Endothelial cell of umbilical vein (primary cell): ENCODE data around the gene NAV3. TPM values are rescaled to one million over a fixed set of nuclear protein-coding genes. Genes with fewer than 3 reads are reported as not detected.

ENCODE experiments used
- BruUV-seq: library from RNA; stranded (reverse); fragments of 400-500 nt; replicated peaks from 2 replicates; lab custom pipeline; 2021; lab: Mats Ljungman, UMichigan
- CTCF ChIA-PET: fragments of 300-600, 350-600 bp; sonication (Branson Sonifier 250); formaldehyde crosslinking; loops from one replicate; lab custom pipeline; 2021; ENCODE audit warnings: antibody characterized with exemption, inconsistent platforms; lab: Charles Lee
- POLR2A ChIA-PET: fragments of 300-600, 350-600 bp; sonication (Branson Sonifier 250); formaldehyde crosslinking; loops from one replicate; lab custom pipeline; 2021; ENCODE audit warnings: antibody characterized with exemption, inconsistent platforms; lab: Charles Lee
- DNase-seq: peaks from one replicate; pipeline ENCODE4 v3.0.0-alpha.2; 2011; ENCODE audit warnings: low read depth, low spot score
- FAIRE-seq: peaks from 2 replicates; lab custom pipeline; 2011; peaks lifted over from hg19 to GRCh38; lab: Jason Lieb, UNC
- H2AFZ ChIP-seq: 2 replicates; pipeline ENCODE4 v1.6.0; 2012; ENCODE audit warnings: low read depth, low read length, control low read depth, inconsistent platforms
- H3K27ac ChIP-seq: 2 replicates; pipeline ENCODE4 v1.5.1; 2011; ENCODE audit warnings: low read depth, mild to moderate bottlenecking, control low read depth, low read length, moderate library complexity; ENCODE audit not compliant: insufficient read depth
- H3K27me3 ChIP-seq, 2 experiments: 2 replicates each; pipeline versions ENCODE4 v1.6.0 to v1.6.1; 2011; ENCODE audit warnings: low read length in 2 of 2, mixed read lengths in 1 of 2; ENCODE audit not compliant: control insufficient read depth in 2 of 2, insufficient read depth in 2 of 2
- H3K36me3 ChIP-seq, 2 experiments: 2 replicates in 1 of 2; 3 replicates in 1 of 2; pipeline ENCODE4 v1.5.1; 2011; ENCODE audit warnings: low read length in 2 of 2, mild to moderate bottlenecking in 1 of 2, moderate library complexity in 1 of 2; ENCODE audit not compliant: control insufficient read depth in 2 of 2, insufficient read depth in 2 of 2; ENCODE audit errors: extremely low read depth in 1 of 2
- H3K4me1 ChIP-seq: 3 replicates; pipeline ENCODE4 v1.5.1; 2011; ENCODE audit warnings: mild to moderate bottlenecking, low read length; ENCODE audit not compliant: control insufficient read depth, insufficient read depth; ENCODE audit errors: extremely low read depth
- H3K4me2 ChIP-seq: 2 replicates; pipeline ENCODE4 v1.6.1; 2011; ENCODE audit warnings: low read length, control low read depth, mixed read lengths; ENCODE audit not compliant: insufficient read depth
- H3K4me3 ChIP-seq, 3 experiments: fragments of 200-600 bp in 1 of 3; sonication (generic), shearing (Covaris generic) in 1 of 3; replicated peaks in 1 of 3; 2 replicates each; pipeline ENCODE4 v1.5.1; 2011 to 2016; ENCODE audit warnings: control low read depth in 3 of 3, low read length in 3 of 3, mild to moderate bottlenecking in 2 of 3, inconsistent platforms in 1 of 3, low read depth in 1 of 3, moderate library complexity in 1 of 3; ENCODE audit not compliant: insufficient read depth in 1 of 3
- H3K79me2 ChIP-seq: 2 replicates; pipeline ENCODE4 v1.6.0; 2012; ENCODE audit warnings: low read length, inconsistent platforms; ENCODE audit not compliant: control insufficient read depth, insufficient read depth
- H3K9ac ChIP-seq: replicated peaks from 2 replicates; pipeline ENCODE3; 2011; ENCODE audit warnings: low read length, control low read depth; ENCODE audit not compliant: insufficient read depth; ENCODE audit errors: extremely low read depth
- H3K9me1 ChIP-seq: replicated peaks from 3 replicates; pipeline ENCODE4 v1.6.0; 2011; ENCODE audit warnings: mild to moderate bottlenecking, low read length; ENCODE audit not compliant: control insufficient read depth, insufficient read depth; ENCODE audit errors: extremely low read depth
- H3K9me3 ChIP-seq: replicated peaks from 2 replicates; pipeline ENCODE4 v1.5.1; 2012; ENCODE audit warnings: low read length, inconsistent platforms; ENCODE audit not compliant: control insufficient read depth, insufficient read depth
- H4K20me1 ChIP-seq: replicated peaks from 2 replicates; pipeline ENCODE3; 2011; ENCODE audit warnings: mild to moderate bottlenecking, low read length; ENCODE audit not compliant: control insufficient read depth, insufficient read depth; ENCODE audit errors: extremely low read depth
- CTCF ChIP-seq, 2 donors: IDR thresholded peaks; 1 replicate in 1 of 2; 2 replicates in 1 of 2; pipeline ENCODE4 v1.5.1; 2011; ENCODE audit warnings: low read length in 2 of 2, mild to moderate bottlenecking in 2 of 2, moderate library complexity in 2 of 2, control low read depth in 1 of 2, inconsistent platforms in 1 of 2, low read depth in 1 of 2; ENCODE audit not compliant: insufficient read depth in 1 of 2; ENCODE audit errors: extremely low read depth in 1 of 2
- EZH2 ChIP-seq: IDR thresholded peaks from 2 replicates; pipeline ENCODE4 v1.6.1; 2012; ENCODE audit warnings: borderline replicate concordance, low read depth, mild to moderate bottlenecking, moderate library complexity, low read length, inconsistent platforms; ENCODE audit not compliant: severe bottlenecking
- FOS ChIP-seq: IDR thresholded peaks from 2 replicates; pipeline ENCODE4 v1.6.1; 2011; ENCODE audit warnings: mild to moderate bottlenecking, low read length, moderate library complexity, borderline replicate concordance; ENCODE audit not compliant: insufficient read depth
- GATA2 ChIP-seq: IDR thresholded peaks from 2 replicates; pipeline ENCODE4 v1.7.0; 2011; ENCODE audit warnings: low read depth, mild to moderate bottlenecking, moderate library complexity, mixed read lengths, low read length; ENCODE audit not compliant: insufficient read length, insufficient read depth
- JUN ChIP-seq: IDR thresholded peaks from 2 replicates; pipeline ENCODE4 v1.6.1; 2011; ENCODE audit warnings: borderline replicate concordance, low read depth; ENCODE audit not compliant: insufficient read length, insufficient read depth
- MYC ChIP-seq: IDR thresholded peaks from one replicate; pipeline ENCODE4 v1.6.1; 2011; ENCODE audit warnings: mild to moderate bottlenecking, low read depth, low read length
- POLR2A ChIP-seq: IDR thresholded peaks from 2 replicates; pipeline ENCODE4 v1.6.1; 2012; ENCODE audit warnings: low read depth, mild to moderate bottlenecking, control low read depth, low read length
- POLR2AphosphoS5 ChIP-seq: IDR thresholded peaks from 2 replicates; pipeline ENCODE4 v1.6.1; 2012; ENCODE audit warnings: low read depth, mild to moderate bottlenecking, control low read depth, low read length, moderate library complexity; ENCODE audit not compliant: insufficient read depth
- dilution Hi-C: fragments of 300-500 bp; cut with MboI; formaldehyde crosslinking; loops from one replicate; pipeline ENCODE4 v1.15.0; 2019; ENCODE audit warnings: low sequenced_read_pairs; ENCODE audit not compliant: extremely low pct_ligation_motif_present
- intact Hi-C: fragments of 100-400 bp; cut with micrococcal nuclease; formaldehyde crosslinking; loops from one replicate; pipeline ENCODE4 v1.10.0; 2022
- polyA plus RNA-seq, 4 experiments: library from polyadenylated mRNA; depleted of rRNA in 3 of 4; stranded (reverse) in 3 of 4; unstranded in 1 of 4; fragments of >200 nt; gene quantifications; 2 replicates each; pipeline versions ENCODE4 v1.2.1 to v1.2.3, GENCODE V29; 2011 to 2012; ENCODE audit warnings: missing spikeins in 1 of 4
- total RNA-seq: library from RNA; stranded (reverse); gene quantifications from 2 replicates; pipeline ENCODE4 v1.2.3, GENCODE V29; 2021
- TF ChIP-seq, protein P1 (sequence below): IDR thresholded peaks from 2 replicates; pipeline ENCODE4 v1.6.1; 2011; ENCODE audit not compliant: insufficient read depth, insufficient read length

NAV3 gene
- total and polyA plus RNA-seq, 2 donors (not counting 3 experiments of a cell fraction or from before 2014, with no cell fraction given): 6.7 to 40.1 TPM

GRCh38 chr12:77808534-77808933 lies 22.2 kb upstream of the NAV3 start:
- no peaks in the 10 kb centered on the region for H4K20me1 ChIP-seq
- BruUV-seq: no TSS peak

More at GRCh38 chr12:77808534-77808933, 22.2 kb upstream of the NAV3 start:
- intact Hi-C loops: no loop called here
- no peak overlapping the region for H3K27ac ChIP-seq
- ChIA-PET CTCF (interaction anchor here (0.7 to 1.9 kb wide), 3 partner anchors 19 to 117 kb away, joined by 3 to 8 read pairs (median 4); no protein-coding TSS in a partner anchor), POLR2A (no interaction called here)
- H3K4me2 ChIP-seq: no peak overlapping the region
- H3K4me3 ChIP-seq: no peak overlapping the region
- no peaks in the 10 kb centered on the region for H3K79me2 ChIP-seq
- no peaks in the 10 kb centered on the region for H3K36me3 ChIP-seq
- no peaks in the 10 kb centered on the region for H3K27me3 ChIP-seq
- DNase-seq (no peak), FAIRE-seq (no peak)
- no peaks in the 10 kb centered on the region for H3K9me3 ChIP-seq
- no peaks in the 10 kb centered on the region for H3K4me1 ChIP-seq
- dilution Hi-C loops: no loop called here
- no peak overlapping the region for H2AFZ ChIP-seq
- TF ChIP-seq POLR2AphosphoS5 (no peak), EZH2 (no peak), POLR2A (no peak), GATA2 (no peak), JUN (no peak), FOS (no peak), MYC (no peak), CTCF (IDR thresholded peaks at IDR 0.05; ENCODE audit: extremely low read depth in 1 of 2, insufficient read depth in 1 of 2, low read depth in 1 of 2, low read length in 2 of 2) (no peak)
- TF ChIP-seq, protein P1, sequence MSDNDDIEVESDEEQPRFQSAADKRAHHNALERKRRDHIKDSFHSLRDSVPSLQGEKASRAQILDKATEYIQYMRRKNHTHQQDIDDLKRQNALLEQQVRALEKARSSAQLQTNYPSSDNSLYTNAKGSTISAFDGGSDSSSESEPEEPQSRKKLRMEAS: no peak
- H3K9me1 ChIP-seq: no peaks in the 10 kb centered on the region
- H3K9ac ChIP-seq: no peak overlapping the region
